NCI-H82 (cell line): ENCODE data around the gene BCKDK.
"Not testable (repeated sequence)": the region's sequence is repeated elsewhere in the genome, so short reads cannot be mapped to it uniquely, and the experiment has no call there.

Experiments
- DNase-seq: peaks from one replicate; lab custom pipeline; 2025; lab: John Stamatoyannopoulos, UW

BCKDK gene

GRCh38 chr16:31099860-31100638 is 8.1 kb upstream of the BCKDK start:
- no peak for DNase-seq

DNA sequence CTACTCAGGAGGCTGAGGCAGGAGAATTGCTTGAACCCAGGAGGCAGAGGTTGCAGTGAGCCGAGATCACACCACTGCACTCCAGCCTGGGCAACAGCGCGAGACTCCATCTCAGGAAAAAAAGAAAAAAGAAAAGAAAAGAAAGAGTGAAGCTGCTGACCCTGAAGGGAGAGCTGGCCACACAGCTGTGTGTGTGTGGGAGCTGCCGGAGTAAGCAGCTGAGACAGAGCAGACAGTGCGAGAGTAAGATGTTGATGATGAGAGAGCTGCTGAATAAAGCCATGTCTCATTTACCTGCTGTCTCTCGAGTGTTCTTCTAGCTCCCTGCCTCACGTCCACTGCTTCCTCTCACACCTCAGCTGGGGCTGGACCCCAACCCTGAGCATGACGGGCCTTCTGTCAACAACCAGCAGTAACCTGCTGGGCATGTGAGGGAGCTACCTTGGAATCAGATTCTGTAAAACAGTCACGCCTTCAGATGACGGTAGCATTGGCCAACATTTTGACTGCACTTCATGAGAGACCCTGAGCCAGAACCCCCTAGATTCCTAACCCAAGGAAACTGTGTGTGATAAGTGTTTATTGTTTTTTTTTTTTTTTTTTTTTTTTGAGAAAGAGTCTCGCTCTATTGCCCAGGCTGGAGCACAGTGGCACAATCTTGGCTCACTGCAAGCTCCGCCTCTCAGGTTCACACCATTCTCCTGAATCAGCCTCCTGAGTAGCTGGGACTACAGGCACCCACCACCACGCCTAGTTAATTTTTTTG is 7.1 kb upstream of the BCKDK start:
- not testable (repeated sequence) for DNase-seq

- peak; percentile 69 for DNase-seq
These were observed 2.4 kb upstream of the BCKDK start for GRCh38 chr16:31105677-31106213.

DNA sequence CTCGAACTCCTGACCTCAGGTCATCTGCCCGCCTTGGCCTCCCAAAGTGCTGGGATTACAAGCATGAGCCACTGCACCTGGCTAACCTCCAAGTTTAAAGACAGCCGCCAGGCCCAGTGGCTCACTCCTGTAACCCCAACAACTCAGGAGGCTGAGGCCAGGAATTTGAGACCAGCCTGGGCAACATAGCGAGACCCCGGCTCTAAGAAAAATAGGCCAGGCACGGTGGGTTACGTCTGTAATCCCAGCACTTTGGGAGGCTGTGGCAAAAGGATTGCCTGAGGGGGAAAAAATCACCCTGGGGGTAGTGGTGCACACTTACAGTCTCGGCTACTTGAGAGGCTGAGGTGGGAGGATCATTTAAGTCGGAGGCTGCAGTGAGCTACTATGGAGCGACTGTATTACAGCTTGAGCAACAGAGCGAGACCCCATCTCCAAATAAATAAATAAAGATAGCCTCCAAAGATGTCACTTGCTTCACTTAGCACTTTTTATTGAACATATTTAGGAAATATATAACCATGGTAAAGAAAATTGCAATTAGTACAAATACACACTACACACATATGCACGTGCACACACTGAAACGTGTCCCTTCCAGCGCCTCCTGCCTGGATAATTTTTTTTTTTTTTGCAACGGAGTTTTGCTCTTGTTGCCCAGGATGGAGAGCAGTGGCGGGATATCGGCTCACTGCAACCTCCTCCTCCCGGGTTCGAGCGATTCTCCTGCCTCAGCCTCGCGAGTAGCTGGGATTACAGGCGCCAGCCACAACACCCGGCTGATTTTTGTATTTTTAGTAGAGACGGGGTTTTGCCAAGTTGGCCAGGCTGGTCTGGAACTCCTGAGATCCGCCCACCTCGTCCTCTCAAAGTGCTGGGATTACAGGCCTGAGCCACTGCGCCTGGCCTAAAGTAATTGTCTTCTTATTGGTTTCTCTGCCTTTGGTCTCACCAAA is 1.4 kb upstream of the BCKDK start:
- DNase-seq = no peak

- peak; percentile 90 for DNase-seq
These were observed 720 bp upstream of the BCKDK start for GRCh38 chr16:31107465-31107867.

- no peak for DNase-seq
These were observed 790 bp downstream of the BCKDK start for GRCh38 chr16:31108794-31109558.

- no peak for DNase-seq
These were observed 1.4 kb downstream of the BCKDK start for GRCh38 chr16:31109622-31110021.

DNA sequence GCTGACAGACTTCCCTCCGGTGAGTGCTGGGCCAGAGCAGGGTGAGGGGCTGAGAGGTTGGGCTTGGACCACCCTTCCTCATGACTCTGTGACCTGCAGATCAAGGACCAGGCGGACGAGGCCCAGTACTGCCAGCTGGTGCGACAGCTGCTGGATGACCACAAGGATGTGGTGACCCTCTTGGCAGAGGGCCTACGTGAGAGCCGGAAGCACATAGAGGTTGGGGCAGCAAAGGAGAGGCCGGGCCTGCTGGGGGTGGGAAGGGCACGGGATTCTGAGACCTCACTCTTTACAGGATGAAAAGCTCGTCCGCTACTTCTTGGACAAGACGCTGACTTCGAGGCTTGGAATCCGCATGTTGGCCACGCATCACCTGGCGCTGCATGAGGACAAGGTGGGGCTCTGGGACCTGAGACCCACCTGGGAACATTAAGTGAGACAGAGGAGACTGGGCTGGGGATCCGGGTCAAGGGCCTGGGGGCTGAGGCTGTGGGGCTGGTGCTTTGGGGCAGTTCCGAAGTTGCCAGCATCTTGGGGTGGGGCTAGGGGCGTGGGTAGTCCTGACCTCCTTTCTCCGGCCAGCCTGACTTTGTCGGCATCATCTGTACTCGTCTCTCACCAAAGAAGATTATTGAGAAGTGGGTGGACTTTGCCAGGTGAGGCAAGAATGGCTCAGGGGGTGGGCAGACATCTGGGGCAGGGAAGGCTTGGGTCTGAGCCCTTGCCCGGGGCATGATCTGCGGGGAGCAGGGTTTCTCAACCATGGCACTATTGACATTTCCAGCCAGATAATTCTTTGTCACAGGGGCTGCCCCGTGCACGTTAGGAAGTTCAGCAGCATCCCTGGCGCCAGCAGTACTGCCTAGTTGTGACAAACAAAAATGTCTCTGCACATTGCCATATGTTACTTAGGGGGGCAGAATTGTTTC is 2.2 kb downstream of the BCKDK start:
- no peak for DNase-seq

GRCh38 chr16:31111881-31112466 is 3.8 kb downstream of the BCKDK start:
- DNase-seq = no peak

- no peak for DNase-seq
These were observed 4.5 kb downstream of the BCKDK start for GRCh38 chr16:31112711-31113110.

GRCh38 chr16:31113121-31114120 is 5.2 kb downstream of the BCKDK start:
- no peak for DNase-seq

DNA sequence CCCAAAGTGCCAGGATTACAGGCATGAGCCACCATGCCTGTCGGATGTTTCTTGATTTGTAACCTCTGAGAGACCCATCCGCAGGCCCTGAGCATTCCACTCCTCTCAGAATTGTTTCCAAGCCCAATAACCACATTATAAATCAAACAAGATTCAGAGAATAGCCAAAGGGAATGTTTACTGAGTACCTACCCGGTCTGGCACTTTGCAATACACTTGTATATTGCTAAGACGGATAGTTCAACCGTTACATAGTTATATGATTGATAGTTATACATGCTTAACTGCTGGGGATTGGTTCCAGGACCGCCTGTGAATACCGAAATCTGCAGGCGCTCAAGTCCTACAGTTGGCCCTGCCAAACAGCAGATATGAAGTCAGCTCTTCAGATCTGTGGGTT is 6.3 kb downstream of the BCKDK start:
- DNase-seq = no peak

DNA sequence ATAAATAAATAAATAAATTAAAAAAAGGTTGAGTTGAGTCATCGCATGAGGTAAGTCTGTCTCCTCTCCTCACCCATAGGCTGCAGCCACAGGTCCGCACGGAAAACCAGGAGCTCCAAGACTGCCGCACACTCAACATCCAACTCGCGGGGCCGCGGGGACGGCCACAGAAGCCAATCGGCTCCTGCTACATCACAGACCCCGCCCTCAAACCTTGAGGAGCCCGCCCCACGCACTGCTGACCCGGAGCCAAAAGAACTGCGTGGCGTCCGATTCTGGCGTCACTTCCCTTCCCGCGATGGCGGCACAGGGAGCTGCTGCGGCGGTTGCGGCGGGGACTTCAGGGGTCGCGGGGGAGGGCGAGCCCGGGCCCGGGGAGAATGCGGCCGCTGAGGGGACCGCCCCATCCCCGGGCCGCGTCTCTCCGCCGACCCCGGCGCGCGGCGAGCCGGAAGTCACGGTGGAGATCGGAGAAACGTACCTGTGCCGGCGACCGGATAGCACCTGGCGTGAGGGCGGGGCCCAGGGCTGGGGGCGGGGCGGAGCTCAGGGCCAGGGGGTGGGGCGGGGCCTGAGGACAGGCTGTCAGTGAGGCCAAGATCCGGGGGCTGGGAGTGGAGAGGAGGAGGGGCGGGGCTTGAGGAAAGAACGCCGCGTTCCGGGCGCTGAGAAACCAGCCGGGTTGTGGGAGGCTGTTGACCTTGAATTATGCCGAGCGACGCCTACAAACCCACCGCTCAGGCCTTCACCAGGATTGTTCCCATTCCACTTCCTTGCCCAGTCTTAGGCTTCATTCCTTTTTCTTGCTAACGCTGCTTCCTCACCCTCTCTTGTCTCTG is 9.4 kb downstream of the BCKDK start, which contains the start of gene KAT8:
KAT8 (plus strand) TSS at position 281 of the 839 bp plus-strand sequence; CDS start at position 299, 18 bp downstream.
- DNase-seq = peak; percentile 99

DNA sequence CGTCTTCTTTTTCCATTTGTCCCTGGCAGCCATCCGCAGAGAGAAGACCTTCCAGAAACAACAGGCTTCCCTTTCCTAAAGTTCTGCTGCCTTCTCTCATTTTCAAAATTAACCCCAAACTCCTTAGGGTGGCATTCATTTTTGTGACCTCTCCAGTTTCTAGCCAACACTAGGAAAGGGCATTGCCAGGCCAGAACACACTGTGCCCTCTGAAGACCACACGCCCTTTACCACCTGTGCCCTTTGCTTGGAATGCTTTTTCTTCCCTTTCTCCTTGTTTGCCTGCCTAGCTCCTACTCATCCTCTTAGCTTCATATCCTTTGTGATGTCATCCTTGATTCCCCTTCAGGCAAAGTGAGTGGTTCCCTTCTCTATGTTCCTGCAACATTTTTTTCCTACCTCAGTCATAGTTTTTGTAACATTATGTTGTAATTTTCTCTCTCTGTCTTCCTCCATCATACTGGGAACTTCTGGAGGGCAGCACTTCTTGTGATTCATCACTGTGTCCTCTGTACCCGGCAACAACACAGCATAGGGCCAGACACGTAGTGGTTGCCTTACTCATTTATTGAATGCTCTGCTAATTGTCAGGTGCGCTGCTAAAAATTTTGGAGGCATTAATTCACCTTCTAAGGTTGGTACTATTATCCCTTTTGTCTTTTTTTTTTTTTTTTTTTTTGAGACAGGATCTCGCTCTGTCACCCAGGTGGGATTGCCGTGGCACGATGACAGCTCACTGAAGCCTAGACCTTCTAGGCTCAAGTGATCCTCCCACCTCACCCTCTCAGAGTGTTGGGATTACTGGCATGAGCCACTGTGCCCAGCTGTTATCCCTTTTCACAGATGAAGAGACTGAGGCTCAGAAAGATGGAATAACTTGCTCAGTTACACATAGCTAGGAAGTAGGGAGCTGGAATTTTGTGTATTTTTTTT is 10.3 kb downstream of the BCKDK start:
- no peak for DNase-seq

GRCh38 chr16:31120129-31120528 is 11.9 kb downstream of the BCKDK start:
- no peak for DNase-seq

- no peak for DNase-seq
These were observed 17.7 kb downstream of the BCKDK start for GRCh38 chr16:31125844-31126243.
